Omental fat pad (tissue), 4 donors: ENCODE data around the gene KEAP1. TPM values are rescaled to one million over a fixed set of nuclear protein-coding genes. Genes with fewer than 3 reads are reported as not detected.
A peak's percentile ranks its signal among the peaks of the same experiment; 100 is the strongest.

Experiments used
- ATAC-seq: fragments of 150-250 bp; one replicate; pipeline ENCODE4 v1.9.1; 2016; ENCODE audit warnings: mild to moderate bottlenecking, moderate library complexity; ENCODE audit not compliant: low FRiP score
- DNase-seq: peaks from one replicate; pipeline ENCODE4 v3.0.0-alpha.2; 2019; ENCODE audit warnings: low spot score
- total RNA-seq, 4 donors: library from RNA; depleted of rRNA; stranded (reverse); fragments of >200 nt; gene quantifications; one replicate each; pipeline ENCODE4 v1.1.0, GENCODE V29; 2016
- TF ChIP-seq, protein P1 (sequence below), 3 donors: fragments of 450-650 bp; IDR thresholded peaks; one replicate each; pipeline ENCODE4 v1.5.1; 2016 to 2017; ENCODE audit warnings: antibody characterized with exemption in 3 of 3, mild to moderate bottlenecking in 3 of 3, moderate library complexity in 2 of 3

The KEAP1 gene
- total RNA-seq, 4 donors from 2014 or later, result 53.2 to 65.6 (median 59.3) TPM

DNA sequence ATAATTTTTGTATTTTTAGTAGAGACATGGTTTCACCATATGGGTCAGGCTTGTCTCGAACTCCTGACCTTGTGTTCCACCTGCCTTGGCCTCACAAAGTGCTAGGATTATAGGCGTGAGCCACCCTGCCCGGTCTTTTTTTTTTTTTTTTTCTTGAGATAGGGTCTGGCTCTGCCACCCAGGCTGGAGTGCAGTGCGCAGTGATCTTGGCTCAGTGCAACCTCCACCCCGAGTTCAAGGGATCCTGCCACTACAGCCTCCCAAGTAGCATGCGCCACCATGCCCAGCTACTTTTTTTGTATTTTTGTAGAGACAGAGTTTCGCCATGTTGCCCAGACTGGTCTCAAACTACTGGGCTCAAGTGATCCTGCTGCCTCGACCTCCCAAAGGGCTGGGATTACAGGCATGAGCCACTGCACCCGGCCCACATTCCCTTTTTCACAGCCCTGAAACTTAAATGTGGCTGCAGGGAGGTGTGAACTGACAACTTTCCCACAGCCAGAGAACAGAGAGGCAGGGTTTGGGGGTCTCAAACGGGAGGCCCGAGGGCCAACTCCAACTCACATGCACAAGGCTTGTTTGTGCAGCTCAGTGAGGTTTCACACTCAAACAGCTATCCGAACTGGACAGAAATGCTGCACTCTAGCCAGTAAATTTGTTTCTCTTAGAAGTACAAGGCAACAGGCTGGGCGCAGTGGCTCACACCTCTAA is 18.5 kb upstream of the KEAP1 start:
- TF ChIP-seq, protein P1, sequence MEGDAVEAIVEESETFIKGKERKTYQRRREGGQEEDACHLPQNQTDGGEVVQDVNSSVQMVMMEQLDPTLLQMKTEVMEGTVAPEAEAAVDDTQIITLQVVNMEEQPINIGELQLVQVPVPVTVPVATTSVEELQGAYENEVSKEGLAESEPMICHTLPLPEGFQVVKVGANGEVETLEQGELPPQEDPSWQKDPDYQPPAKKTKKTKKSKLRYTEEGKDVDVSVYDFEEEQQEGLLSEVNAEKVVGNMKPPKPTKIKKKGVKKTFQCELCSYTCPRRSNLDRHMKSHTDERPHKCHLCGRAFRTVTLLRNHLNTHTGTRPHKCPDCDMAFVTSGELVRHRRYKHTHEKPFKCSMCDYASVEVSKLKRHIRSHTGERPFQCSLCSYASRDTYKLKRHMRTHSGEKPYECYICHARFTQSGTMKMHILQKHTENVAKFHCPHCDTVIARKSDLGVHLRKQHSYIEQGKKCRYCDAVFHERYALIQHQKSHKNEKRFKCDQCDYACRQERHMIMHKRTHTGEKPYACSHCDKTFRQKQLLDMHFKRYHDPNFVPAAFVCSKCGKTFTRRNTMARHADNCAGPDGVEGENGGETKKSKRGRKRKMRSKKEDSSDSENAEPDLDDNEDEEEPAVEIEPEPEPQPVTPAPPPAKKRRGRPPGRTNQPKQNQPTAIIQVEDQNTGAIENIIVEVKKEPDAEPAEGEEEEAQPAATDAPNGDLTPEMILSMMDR (IDR thresholded peaks at IDR 0.05), result no peak
- ATAC-seq, result no peak

DNA sequence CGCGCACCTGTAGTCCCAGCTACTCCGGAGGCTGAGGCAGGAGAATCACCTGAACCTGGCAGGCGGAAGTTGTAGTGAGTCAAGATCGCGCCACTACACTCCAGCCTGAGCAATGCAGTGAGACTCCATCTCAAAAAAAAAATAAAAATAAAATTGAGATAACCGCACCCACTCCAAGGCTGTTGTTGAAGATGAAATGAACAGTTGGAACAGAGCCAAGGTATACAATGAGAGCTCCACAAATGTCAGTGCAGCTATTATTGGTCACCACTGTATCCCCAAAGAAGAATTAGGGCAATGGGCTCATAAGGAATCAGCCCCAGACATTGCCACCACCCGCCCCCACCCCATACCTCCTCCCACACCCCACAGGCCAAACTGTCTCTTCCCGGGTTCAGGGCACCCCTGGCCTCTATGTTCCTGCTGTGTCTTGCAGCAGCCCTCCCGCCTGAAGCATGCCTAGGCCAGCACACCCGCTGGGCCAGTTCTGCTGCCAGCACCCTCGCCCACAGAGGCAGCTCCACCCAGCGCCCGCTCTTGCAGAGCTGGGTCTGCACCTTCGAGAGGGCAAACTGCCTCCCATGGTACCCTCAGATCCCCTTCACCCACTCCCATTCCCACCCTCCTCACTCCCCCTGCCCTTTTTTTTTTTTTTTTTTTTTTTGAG is 17.6 kb upstream of the KEAP1 start:
- DNase-seq, result no peak
- ATAC-seq, result no peak
- TF ChIP-seq, protein P1 (IDR thresholded peaks at IDR 0.05), result no peak

More for the DNA sequence above, 18.5 kb upstream of the KEAP1 start:
- no peak for DNase-seq

DNA sequence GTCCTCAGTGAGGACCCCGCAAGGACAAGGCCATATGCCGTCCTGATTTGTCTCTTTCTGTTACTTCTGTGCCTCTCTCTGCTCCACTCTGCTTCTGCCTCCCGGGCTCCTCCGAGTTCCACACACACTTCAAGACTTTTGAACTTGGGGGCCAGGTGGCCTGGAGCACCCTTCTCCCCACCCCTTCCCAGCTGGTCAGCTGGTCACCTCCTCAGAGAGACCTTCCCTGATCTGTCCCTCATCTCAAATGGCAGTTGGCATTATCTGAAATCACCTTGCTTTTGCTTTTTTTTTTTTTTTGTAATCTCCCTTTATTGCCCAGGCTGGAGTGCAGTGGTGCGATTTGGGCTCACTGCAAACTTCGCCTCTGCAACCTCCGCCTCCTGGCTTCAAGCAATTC is 16.3 kb upstream of the KEAP1 start:
- ATAC-seq (no peak), DNase-seq (no peak)
- TF ChIP-seq, protein P1 (IDR thresholded peaks at IDR 0.05), result no peak

DNA sequence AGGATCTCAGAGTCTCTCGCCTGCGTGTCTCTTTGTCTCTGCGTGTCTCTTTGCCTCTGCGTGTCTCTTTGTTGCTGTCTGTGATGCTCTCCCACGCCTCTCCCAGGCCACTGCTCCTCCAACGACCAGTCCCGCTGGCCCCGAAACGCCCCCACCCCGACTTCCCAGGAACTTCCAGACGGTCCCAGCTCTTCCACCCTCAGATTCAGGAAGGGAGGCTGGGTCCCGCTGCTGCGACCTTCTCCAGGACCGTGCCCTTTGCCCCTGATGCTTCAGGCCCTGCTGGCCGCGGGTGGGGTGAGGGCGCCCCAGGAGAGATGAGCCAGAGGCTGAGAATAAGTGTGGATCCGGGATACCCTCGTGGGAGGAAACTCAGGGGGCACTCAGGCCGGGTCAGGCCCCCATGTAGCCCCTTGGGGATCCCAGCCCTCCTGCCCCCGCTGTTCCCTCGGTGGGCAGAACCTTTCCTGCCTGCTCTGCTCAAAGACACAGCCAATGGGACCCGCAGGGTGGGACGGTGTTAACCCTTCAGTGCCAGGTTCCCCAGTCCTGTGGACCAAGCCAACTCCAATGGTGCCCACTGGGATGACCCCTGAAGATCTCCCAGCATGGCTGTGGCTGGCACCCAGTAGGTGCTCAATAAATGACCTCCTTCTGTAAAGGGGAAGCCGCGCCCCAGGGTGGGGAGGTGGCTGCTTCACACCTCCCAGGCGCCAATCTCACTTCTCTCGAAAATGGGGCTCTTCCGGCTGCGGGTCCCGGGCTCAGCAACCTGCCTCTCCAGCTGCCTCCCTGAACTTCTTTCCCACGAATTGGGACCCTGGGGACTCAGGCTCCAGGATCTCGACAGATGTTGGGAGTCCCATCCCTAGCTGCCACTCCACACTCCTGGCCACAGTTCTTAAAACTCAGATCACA is 15.5 kb upstream of the KEAP1 start:
- ATAC-seq (no peak), DNase-seq (no peak)
- TF ChIP-seq, protein P1 (IDR thresholded peaks at IDR 0.05), result no peak

DNA sequence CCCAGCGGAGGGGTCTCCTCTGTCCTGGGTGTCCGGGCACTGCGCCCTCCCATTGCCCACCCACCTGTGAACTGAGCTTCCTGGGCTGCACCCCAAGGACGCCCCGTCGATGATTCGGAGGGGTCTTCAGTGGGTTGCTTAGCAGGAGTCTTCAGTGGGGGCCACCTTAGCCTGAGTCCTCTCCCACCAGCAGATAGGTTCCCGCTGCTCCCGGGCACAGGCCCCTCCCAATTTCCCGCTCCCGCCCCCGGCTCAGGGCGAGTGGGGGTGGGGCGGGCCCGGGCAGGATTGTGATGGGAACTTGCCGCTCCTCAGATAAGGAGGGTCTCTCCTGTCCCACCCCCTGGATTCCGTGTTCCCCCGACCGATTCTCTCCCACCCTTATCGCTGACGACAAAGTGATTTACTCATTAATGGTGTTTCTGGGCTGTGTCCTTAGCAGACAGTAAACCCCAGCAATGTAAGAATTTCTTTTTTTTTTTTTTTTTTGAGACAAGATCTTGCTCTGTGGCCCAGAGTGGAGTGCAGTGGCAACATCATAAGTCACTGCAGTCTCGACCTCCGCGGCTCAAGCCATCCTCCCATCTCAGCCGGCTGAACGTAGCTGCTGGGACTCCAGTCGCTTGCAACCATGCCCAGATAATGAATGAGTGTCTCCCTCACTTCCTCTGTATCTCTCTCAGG is 14.7 kb upstream of the KEAP1 start:
- TF ChIP-seq, protein P1 (IDR thresholded peaks at IDR 0.05), result no peak
- peak; percentile 62 for ATAC-seq
- DNase-seq, result no peak

DNA sequence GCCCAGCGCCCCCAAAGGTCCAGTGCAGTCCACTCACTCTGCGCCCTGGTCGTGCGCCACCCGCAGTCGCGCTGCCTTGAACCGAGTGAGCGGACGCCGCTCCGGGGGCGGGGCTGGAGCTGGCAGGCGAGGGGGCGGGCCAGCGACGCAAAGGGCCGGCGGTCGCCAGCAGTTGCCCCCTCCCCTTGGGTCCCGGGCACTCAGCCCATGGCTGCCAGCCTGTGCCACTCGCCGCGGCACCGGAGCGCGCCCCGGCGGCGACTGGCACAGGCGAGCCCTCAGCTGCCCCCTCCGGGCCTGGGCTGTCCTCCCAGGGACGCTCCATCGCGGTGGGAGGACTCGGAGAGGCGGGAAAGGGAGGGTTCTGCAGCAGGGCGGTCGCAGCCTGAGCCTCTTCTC is 14.2 kb upstream of the KEAP1 start, which contains the start of gene S1PR5:
Gene S1PR5, minus strand, starts transcription at position 87 of the 399 bp plus-strand sequence. CDS start 2,436 bp downstream, outside the sequence.
- TF ChIP-seq, protein P1 (IDR thresholded peaks at IDR 0.05), result no peak
- DNase-seq (no peak), ATAC-seq (peak; percentile 17)
